Mammary epithelial cell (primary cell): ENCODE measurements around the gene TRIM47.

ENCODE experiments used
- CTCF ChIP-seq, 2 donors: IDR thresholded peaks in 1 of 2; conservative IDR thresholded peaks in 1 of 2; 2 replicates each; pipeline ENCODE4 v1.5.1; 2011 to 2012; ENCODE audit warnings: inconsistent platforms in 2 of 2, low read length in 2 of 2, mild to moderate bottlenecking in 2 of 2, control low read depth in 1 of 2, low read depth in 1 of 2; ENCODE audit not compliant: insufficient read depth in 1 of 2; ENCODE audit errors: extremely low read depth in 1 of 2
- EZH2 ChIP-seq: IDR thresholded peaks from 2 replicates; pipeline ENCODE4 v1.6.1; 2012; ENCODE audit warnings: low read length, inconsistent platforms, borderline replicate concordance

GRCh38 chr17:75872434-75873351, 5.7 kb downstream of the TRIM47 start:
- no peak for TF ChIP-seq CTCF (conservative IDR thresholded peaks at IDR 0.05 in 1 of 2, IDR thresholded peaks at IDR 0.05 in 1 of 2; ENCODE audit: extremely low read depth in 1 of 2, insufficient read depth in 1 of 2, low read depth in 1 of 2, low read length in 2 of 2)
- TF ChIP-seq EZH2, result no peak
